Activated CD8-positive, alpha-beta memory T cell treated with anti-CD3 and anti-CD28 coated beads, Interleukin-2, amount 50 U/mL, for 1 hour (primary cell): ENCODE measurements around the gene SLC25A25.

ENCODE experiments used
- DNase-seq: peaks from one replicate; pipeline ENCODE4 v3.0.0-alpha.2; 2020; ENCODE audit errors: extremely low read depth

The SLC25A25 gene

DNA sequence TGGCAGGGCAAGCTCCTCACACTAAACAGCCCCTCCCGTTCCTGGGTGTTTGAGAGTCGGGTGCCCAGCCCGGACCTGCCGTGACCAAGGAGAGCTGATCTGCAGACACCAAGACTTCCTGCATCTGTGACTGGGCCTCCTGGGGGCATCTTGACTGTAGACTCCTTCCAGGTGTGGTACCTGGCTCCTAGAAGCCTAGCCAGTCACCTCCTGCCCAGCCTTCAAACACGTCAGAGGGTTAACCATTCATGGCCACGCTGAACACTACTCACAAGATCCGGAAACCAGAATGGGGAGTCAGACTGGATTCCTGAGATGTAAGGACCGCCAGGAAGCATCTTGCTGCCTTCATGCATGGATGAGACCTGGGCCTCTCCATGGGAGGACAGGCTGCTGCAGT lies 77.5 kb downstream of the SLC25A25 start:
- DNase-seq = no peak

DNA sequence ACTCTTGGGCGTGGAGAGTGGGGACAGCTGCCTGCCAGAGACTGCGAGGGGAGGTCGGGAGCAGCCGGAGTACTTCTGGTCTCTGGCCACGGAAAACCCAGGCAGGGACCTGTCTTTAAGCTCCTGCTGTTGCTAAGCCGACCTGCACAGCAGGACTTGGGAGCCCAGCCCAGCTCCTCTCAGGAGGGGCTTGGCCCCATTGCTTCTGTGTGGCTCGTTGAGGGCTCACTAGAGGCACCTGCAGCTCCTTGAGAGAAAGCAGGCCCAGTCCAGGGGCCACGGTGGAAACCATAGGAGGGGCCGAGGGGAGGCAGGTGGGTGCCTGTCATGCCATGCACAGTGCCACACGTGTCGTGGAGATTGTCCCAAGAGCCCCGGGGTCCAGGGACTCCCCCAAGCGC lies 77.9 kb downstream of the SLC25A25 start:
- no peak for DNase-seq

DNA sequence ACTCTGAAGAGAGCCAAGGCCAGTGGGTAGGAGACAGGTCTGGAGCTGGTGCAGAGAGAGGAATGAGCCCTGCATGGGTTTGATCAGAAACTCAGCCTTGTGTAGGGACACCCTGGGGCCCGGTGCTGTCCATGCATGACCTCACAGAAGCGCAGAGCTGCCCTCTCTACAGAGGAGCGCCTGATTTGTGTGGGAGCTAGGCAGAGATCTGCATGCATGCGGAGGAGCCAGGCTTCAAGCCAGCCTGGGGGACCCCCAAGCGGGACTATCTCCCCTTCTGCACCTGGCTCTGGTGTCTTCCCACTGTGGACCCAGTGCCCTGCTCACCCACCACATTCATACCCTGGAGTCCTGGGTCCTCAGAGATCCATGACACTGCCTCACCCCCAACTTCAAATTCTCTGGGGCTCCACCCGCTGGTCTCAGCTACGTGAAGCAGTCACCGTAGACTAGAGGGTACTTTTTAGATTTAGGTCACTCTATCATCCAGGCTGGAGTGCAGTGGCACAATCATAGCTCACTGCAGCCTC lies 78.6 kb downstream of the SLC25A25 start:
- no peak for DNase-seq

DNA sequence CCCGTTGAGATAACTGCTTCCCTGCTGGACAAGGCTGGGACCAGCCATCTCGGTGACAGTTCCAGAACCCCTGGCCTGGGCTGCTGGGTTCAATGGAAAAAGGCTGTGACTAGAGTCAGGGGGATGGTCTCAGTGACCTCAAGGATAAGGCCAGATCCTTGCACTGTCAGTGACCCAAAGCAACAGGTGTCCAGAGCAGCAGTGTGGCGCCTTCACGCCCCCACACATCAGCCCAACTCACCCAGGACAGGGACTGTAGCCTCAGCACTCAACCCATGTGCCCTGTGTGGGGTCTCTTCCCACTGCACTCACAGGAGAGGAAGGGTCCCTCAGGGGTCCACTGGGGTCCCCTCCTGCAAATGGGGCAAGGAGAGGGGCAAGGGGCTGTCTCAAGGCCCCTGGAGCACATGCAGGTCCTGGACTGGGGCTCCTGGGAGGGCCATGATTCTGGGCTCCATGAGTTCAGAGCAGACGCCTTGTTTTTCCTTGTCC lies 80.5 kb downstream of the SLC25A25 start:
- DNase-seq = no peak

DNA sequence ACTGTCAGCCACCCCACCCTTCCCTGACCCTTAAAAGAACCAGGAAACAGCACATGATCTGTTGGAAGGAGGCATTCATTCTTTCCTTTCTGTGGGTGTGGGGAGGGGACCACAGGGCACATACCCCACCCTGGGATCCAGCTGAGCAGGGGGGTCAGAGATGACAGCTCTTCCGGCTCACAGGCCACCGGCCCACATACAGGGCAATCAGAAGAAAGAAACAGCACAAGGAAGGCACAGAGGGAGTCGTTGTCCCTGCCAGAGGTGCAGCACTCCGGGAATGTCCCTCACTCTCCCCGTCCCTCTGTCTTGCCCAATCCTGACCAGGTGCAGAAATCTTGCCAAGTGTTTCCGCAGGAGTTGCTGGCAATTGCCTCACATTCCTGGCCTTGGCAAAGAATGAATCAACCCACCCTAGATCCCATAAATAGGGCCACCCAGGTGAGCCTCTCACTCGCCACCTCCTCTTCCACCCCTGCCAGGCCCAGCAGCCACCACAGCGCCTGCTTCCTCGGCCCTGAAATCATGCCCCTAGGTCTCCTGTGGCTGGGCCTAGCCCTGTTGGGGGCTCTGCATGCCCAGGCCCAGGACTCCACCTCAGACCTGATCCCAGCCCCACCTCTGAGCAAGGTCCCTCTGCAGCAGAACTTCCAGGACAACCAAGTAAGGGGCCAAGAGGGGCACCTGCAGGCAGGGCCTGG lies 81.1 kb downstream of the SLC25A25 start, which contains the start of gene LCN2:
TSS of gene LCN2 (plus strand) at position 453 of the 701 bp plus-strand sequence. CDS start at position 526, 73 bp downstream.
- no peak for DNase-seq

DNA sequence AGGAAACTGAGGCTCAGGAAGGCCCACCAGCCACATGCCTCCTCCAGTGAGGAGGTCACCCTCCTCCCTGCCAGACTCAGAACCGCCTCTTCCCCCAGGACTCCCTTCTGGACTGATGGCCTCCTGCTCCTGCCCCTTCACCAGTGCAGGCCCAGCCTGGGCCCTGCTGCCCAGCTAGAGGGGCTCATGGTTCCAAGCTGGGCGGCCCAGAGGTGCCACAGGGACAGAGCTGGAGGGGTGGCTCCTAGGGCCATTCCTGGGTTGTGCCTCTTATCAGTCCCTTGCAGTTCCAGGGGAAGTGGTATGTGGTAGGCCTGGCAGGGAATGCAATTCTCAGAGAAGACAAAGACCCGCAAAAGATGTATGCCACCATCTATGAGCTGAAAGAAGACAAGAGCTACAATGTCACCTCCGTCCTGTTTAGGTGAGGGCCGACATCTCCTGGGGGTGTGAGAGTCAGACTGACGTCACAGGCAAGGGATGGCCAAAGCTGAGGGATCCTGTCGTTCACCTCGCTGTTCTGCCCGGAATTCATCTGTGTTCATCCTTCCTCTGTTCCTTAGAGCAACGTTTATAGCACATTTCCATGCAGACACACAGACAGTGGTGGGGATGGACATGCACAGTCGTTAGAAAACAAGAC lies 82.0 kb downstream of the SLC25A25 start:
- DNase-seq = no peak

DNA sequence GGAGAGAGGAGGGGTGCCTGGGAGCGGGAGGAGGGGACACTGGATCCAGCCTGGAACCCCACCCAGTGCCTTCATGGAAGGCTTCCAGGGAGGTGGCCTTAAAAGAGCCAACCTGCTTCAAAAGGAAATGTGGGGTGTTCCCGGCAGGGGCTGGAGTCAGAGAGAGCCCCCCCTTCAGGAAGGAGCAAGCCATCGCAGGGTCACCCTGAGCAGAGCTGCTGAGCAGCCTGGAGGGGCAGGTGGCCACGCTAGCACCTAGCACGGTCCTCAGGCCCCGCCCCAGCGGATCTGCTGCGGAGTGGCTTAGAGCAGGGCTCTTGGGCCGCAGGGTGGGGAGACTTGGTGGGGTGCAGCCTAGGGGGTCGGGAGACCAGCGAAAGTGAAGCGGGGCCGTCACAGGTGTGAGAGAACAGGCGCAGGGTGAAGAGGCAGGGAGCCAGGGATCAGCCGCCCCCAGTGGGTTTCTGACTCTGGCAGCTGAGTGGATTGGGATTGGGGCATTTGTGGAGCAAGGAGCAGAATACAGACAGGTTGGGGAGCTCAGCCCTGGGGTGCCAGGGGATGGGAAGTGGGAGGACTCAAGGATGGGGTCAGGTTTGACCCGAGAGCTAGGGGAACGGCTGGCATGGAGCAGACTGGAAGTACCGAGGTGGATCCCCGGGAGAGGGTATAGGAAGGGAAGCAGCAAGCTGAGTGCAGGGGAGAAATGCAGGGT lies 82.7 kb downstream of the SLC25A25 start:
- no peak for DNase-seq

DNA sequence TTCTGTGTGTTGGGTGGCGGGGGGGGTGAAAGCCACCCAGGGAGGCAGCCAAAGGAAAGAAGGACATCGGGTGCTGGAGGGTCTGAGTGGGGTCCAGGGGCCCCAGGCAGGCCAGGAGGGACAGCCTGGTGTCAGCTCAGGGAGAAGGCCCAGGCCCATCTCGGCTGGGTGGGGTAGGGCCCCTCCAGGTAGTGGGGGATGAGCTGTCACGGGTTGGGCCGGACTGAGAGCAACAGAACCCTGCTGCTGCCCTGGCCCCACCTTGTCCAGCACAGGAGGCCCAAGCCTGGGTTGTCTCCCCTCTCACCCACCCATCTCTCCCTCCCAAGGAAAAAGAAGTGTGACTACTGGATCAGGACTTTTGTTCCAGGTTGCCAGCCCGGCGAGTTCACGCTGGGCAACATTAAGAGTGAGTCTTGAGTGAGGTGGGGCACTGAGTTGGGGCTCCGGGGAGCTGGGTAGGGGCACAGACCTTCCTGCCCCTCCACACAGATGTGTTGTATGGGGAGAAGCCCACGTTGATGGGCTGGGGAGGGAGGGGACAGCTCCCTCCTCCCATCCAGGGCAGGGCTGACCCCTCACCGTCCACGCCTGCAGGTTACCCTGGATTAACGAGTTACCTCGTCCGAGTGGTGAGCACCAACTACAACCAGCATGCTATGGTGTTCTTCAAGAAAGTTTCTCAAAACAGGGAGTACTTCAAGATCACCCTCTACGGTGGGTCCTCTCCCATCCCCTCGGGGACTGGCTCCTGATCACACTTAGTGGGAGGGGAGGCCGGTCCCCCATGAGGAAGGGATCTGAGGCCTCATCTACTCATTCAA lies 83.5 kb downstream of the SLC25A25 start:
- no peak for DNase-seq

DNA sequence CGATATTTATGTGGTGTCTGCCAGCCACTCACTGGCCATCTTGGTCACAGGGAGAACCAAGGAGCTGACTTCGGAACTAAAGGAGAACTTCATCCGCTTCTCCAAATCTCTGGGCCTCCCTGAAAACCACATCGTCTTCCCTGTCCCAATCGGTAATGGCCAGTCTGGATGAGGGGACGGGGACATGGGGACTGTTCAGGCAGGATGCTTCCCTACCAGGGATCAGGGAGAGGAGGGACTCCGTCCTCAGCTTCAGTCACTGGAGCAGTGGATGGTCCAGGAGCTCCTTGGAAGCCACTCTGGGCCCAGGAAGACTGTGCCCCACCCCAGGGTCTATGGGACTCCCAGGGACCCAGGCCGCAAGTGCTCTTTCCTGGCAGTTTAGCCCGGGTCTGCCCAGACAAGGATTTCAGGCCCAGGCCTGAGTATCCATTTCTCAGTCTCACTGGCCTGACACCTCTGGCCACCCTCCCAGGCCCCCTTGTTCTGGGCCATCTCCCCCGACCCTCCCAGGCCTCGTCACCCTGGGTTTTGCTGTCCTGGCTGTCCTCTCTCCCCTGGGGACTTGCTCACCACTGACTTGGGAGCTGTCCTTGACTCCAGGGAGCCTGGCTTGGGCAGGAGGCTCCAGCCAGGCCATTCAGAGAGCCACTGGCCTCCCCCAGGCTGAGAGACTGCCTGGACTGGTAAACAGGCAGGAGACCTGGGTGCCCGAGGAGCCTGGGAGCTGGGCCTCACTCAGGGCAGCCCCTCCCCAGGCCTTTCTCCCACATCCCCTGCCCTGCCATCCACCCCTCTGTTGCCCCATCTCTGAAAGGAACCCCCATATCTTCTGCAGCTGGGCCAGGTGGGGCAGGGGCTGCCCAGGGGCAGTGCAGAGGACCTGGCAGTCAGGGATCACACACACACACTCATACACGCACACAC lies 84.4 kb downstream of the SLC25A25 start:
- DNase-seq = no peak

DNA sequence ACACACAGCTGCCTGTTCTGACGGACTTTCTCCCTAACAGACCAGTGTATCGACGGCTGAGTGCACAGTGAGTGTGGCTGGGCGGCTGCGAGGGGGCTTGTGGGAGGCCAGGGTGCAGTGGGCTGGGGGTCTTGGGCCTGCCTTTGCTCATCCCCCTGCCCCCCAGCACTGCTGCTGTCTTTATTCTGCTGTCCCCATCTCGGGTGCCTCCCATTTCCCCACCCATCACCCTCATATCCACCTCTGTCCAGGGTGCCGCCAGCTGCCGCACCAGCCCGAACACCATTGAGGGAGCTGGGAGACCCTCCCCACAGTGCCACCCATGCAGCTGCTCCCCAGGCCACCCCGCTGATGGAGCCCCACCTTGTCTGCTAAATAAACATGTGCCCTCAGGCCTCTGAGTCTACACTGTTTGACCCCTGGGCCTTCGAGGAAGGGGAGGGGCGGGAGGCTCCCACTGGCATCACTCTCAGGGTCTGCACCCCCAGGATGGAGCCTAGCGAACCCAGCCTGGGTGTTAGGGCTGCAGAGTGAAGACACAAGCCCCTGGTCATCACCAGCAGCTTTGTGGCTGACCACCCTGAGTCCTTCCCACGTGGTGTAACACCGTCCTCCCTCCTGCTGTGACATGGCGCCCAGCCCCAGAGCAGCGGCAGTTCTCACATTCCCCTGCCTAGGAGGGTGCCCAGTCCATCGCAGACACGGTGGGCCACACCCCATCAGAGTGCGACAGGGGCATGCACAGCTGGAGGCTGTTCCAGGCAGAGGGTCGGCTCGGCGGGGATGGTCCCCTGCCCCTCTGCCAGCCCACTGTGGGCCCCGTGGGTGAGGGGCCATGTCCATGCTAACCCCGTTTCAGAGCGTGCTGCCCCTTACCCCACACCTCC lies 85.3 kb downstream of the SLC25A25 start:
- DNase-seq = no peak

DNA sequence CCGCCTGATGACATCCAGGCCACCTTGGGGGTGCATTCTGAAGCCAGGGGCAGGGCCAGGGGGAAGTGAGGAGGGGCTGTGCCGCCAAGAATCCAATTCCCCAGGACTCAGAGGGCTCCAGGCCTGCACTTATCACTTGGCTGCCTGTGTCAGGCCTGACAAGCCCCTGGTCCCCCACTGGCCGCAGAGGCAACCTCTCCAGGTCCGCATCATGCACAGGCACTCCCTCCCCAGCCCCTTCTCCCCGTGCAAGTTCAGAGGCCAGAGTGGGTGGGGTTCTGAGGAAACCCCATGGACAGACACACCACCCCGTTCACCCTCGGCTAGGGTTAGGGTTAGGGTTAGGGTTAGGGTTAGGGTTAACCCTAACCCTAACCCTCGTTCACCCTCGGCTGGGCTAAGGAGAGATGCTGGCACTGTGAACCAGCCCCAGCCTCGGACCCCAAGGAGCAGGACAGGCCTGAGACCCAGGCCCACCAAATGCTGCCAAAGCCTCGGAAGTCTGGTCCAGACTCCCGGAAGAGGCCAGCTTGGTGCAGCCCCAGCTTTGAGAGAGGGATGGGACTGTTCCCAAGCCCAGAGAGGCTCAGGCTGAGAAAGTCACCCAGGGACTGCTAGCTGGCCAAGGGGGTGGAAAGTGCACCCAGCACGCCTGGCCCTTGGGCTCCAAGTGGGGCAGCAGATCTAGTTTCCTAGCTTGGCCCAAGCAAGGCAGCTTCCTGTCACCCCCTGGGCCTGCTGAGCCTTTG lies 86.1 kb downstream of the SLC25A25 start:
- no peak for DNase-seq

DNA sequence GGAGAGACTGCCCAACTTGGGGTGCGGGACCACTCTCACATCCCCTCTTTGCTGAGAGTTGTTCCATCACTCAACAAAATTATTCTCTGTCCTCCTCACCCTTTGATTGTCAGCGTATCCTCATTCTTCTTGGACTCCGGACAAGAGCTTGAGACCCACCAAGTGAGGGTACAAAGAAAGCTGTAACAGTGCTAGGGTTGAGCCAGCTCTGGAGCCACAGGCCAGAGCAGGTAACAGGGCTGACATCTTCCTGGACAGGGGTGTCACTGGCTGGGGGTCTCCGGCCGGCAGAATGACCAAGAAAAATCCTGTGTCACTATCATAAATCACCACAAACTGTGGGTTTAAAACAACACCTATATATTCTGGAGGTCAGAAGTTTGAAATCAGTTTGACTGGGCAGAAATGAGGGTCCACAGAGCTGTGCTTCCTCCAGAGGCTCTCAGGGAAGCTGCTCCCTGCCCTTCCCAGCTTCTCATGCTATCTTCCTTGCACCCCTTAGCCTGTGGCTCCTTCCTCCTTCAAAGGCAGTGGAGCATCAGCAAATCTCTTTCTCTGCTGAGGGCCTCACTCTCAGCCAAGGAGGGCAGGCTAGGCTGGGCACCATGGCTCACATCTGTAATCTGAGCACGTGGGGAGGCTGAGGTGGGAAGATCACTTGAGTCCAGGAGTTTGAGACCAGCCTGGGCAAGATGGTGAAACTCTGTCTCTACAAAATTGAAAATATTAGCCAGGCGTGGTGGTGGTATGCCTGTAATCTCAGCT lies 87.9 kb downstream of the SLC25A25 start:
- DNase-seq = no peak
